PFSK-1 (cell line): ENCODE data around the gene FOXJ3.

Source experiments
- FOXP2 ChIP-seq: optimal IDR thresholded peaks from 2 replicates; pipeline ENCODE3; 2011; ENCODE audit warnings: borderline replicate concordance, control low read depth, inconsistent platforms; ENCODE audit not compliant: insufficient read depth; ENCODE audit errors: extremely low read length, extremely low read depth
- POLR2AphosphoS5 ChIP-seq: IDR thresholded peaks from 2 replicates; pipeline ENCODE4 v1.6.1; 2012; ENCODE audit warnings: low read depth, mild to moderate bottlenecking, control low read depth, low read length, moderate library complexity
- REST ChIP-seq, 2 experiments: IDR thresholded peaks; 2 replicates each; pipeline versions ENCODE4 v1.6.1 to v1.8.0; 2011 to 2012; ENCODE audit warnings: low read depth in 2 of 2, low read length in 2 of 2, control low read depth in 1 of 2, inconsistent platforms in 1 of 2, mild to moderate bottlenecking in 1 of 2, moderate library complexity in 1 of 2; ENCODE audit not compliant: insufficient read depth in 1 of 2
- SIN3A ChIP-seq: IDR thresholded peaks from 2 replicates; pipeline ENCODE4 v1.6.1; 2012; ENCODE audit warnings: mild to moderate bottlenecking, low read length, moderate library complexity, borderline replicate concordance; ENCODE audit not compliant: insufficient read depth
- TAF1 ChIP-seq: IDR thresholded peaks from 2 replicates; pipeline ENCODE4 v1.6.1; 2012; ENCODE audit warnings: low read length, control low read depth, borderline replicate concordance; ENCODE audit not compliant: insufficient read depth

The FOXJ3 gene

GRCh38 chr1:42259059-42259738 lies 75.8 kb downstream of the FOXJ3 start:
- TF ChIP-seq REST (IDR thresholded peaks at IDR 0.05; ENCODE audit: insufficient read depth in 1 of 2, low read depth in 2 of 2, low read length in 2 of 2), result no peak
- no peak for TF ChIP-seq TAF1
- no peak for TF ChIP-seq SIN3A
- TF ChIP-seq FOXP2, result no peak
- TF ChIP-seq POLR2AphosphoS5, result no peak

GRCh38 chr1:42258218-42258617 lies 76.8 kb downstream of the FOXJ3 start:
- TF ChIP-seq POLR2AphosphoS5 (no peak), REST (IDR thresholded peaks at IDR 0.05; ENCODE audit: insufficient read depth in 1 of 2, low read depth in 2 of 2, low read length in 2 of 2) (no peak), TAF1 (no peak), FOXP2 (no peak), SIN3A (no peak)

- TF ChIP-seq POLR2AphosphoS5 (no peak), TAF1 (no peak), SIN3A (no peak), FOXP2 (no peak), REST (IDR thresholded peaks at IDR 0.05; ENCODE audit: insufficient read depth in 1 of 2, low read depth in 2 of 2, low read length in 2 of 2) (no peak)
These were observed 84.0 kb downstream of the FOXJ3 start for GRCh38 chr1:42251042-42251441.

GRCh38 chr1:42250164-42250563 lies 84.9 kb downstream of the FOXJ3 start:
- TF ChIP-seq REST (IDR thresholded peaks at IDR 0.05; ENCODE audit: insufficient read depth in 1 of 2, low read depth in 2 of 2, low read length in 2 of 2) (no peak), SIN3A (no peak), TAF1 (no peak), POLR2AphosphoS5 (no peak), FOXP2 (no peak)
